Measurements from ENCODE around the gene NOB1.

The NOB1 gene

GRCh38 chr16:69718111-69718764, 36.5 kb downstream of the NOB1 start:
- no peak for DNase-seq

DNA sequence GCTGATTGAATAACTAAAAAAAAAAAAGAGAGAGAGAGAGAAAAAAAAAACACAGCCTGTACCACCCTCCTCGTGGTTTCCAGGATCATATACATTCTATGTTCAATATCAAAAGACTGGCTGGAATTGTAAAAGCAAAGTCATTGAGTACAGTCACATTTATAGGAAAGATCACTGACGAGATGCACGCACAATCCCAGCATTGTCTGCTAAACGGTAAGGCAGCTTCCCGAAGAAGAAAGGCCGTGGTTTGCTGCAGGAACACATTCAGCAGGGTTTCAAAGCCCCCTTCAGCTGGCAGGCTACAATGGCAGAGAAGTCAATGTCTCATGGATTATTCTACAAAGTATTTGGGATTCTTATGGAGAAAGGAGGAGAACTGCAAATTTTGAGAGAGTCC, 37.7 kb downstream of the NOB1 start:
- DNase-seq = no peak

DNA sequence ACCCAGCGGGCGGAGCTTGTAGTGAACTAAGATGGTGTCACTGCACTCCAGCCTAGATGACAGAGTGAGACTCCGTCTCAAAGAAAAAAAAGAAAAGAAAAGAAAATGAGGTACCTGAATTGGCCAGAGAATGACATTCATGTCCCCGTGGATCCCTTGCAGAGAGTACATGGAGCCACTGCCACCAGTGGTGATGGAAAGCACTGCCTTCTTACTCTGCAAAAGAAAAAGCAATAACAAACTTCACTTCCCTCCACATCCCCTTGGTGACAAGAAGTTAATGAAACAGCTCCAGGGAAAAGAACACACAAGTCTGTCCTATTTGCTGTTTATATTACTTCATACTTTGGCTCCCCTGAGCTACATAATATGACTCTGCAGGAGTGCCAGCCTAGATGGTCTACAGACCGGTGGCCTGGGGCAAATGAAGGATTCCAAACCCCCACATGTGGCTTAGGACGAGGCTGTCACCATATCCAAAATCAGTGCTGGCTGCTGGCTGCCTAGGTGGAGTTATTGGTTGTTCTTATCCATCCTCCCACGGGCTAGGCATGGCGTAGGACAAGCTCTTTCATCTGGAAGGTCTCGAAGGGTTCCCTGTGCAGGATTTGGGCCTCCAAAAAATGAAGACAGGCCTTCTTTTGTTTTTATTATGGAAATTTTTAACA, 41.7 kb downstream of the NOB1 start:
- no peak for DNase-seq

DNA sequence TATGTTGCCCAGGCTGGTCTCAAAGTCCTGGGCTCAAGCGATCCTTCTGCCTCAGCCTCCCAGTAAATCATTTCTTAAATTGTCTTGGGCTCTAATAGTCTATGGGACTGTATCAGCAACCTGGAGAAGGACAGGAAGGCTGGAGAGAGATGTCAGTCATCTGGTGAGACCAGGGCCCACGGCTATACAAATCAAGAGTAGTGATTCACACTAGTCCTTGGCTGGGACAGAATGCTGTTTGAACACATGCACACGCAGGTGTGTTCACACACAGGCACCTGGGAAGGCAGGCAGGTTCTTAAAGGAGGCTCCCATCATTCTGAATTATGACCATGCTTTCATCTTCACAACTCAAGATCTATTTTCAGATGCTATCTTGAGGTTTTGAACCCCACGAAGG, 42.4 kb downstream of the NOB1 start:
- no peak for DNase-seq

DNA sequence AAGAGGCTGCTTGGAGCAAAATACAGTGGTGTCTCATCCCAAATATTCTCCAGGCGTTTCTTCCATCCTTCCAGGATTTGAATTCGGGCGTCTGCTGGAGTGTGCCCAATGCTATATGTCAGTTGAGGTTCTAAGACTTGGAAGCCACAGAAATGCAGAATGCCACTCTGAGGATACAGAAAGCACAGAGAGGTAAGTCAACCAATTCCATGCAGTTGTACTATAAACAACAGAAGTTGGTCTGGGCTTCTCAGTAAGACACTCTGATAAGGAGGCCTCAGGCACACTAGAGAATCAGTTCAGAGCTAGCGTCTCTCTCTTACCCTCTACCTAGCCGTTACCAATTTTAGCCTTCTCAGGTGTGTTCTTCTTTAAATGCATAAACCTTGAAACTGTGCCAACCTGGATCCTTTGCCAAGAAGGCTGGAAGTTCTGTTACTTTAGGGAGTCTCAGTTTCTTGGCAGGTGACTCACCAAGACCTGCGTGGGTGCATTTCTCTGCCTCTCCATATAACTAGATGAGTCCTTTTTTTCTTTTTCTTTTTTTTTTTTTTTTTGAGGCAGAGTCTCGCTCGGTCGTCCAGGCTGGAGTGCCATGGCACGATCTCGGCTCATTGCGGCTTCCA, 43.5 kb downstream of the NOB1 start:
- no peak for DNase-seq

- no peak for DNase-seq
Observed at GRCh38 chr16:69709456-69710084, 45.2 kb downstream of the NOB1 start.

GRCh38 chr16:69707920-69708683, 46.6 kb downstream of the NOB1 start:
- DNase-seq = no peak

- DNase-seq = no peak
Observed at GRCh38 chr16:69706975-69707340, 47.8 kb downstream of the NOB1 start.

GRCh38 chr16:69706256-69706974, 48.3 kb downstream of the NOB1 start:
- DNase-seq = no peak

DNA sequence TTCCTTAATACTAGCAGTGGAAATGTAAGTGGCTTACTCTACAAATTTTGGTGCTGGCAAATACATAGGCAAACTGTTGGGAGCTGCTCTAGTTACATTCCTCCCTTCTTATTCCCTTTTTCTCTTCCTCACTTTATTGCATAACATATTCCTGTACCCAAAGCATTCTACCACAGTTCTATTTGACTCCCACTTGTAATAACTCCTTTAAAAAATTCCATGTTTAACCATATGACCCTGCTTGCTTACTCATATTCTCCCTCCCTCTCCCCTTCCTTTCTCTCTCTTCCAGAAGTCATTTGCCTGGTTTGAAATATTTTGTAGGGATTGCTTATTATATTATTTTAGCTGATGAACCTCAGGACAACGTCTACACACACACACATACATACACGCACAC, 51.1 kb downstream of the NOB1 start:
- no peak for DNase-seq

DNA sequence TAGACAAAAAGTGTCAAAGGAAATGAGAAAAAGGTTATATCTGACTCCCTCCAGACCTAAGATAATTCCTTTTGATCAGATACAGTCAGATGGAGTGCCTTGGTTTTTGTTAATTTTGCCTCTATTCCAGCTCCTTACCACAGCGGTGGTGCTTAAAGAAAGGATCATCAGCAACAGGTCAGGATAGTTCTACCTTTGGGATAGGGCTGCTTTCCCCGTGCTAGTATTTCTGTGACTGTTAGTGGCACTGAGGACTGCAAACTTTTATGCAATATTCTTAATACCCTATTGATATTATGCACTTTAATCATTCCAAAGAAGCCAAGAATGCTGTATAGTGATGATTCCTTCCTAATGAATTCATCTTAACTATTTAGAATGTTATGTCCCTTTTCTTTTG, 52.9 kb downstream of the NOB1 start:
- DNase-seq = no peak

DNA sequence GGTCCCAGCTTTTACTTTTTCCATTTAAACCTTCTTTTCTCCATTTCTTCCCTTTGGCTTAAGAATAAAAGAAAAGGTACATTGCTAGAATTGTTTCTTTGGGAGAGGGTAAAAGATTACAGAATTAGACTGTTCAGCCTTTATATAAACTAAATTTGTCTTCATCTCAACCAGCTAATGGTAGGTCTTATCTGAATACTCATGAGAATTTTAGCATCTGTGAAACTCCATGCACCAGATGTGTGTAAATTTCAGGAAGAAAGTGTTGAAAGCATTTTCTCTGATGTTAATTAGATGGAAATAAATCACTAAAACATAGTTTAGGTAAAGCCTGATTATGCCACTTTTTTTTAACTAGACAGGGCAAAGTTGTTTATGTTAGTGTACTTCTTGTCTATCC, 53.3 kb downstream of the NOB1 start:
- DNase-seq = no peak

GRCh38 chr16:69699915-69700314, 54.8 kb downstream of the NOB1 start:
- no peak for DNase-seq

DNA sequence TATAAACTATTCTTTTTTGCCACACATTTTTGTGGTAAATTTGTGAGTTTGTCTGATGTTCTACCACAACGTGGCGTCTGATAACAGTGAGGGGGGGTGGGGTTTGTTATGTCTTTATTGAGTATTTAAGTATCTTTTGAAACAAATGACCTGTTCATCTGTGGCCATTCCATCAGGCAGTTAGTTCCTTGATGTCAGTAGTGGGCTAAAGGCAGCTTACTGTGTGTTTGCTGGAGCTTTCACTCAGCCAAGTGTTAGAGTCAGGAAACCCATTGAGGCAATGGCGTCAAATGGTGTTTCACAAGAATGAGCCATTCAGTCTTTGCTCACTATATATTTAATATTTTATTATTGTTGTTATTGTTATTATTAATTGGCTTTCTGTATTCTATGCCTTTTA, 56.3 kb downstream of the NOB1 start:
- no peak for DNase-seq

- DNase-seq = no peak
Observed at GRCh38 chr16:69693916-69694315, 60.8 kb downstream of the NOB1 start.

GRCh38 chr16:69691980-69692911, 62.5 kb downstream of the NOB1 start:
- DNase-seq = no peak

All from activated CD4-positive, CD25-positive, alpha-beta regulatory T cell (primary cell).